IMR-90 (cell line): ENCODE data around the gene OSBPL8. TPM values are rescaled to one million over a fixed set of nuclear protein-coding genes. Genes with fewer than 3 reads are reported as not detected.
"Not testable (repeated sequence)": the region's sequence is repeated elsewhere in the genome, so short reads cannot be mapped to it uniquely, and the experiment has no call there.

Experiments
- ATAC-seq: fragments of 200-7000 bp; cut with Tn5 transposase; 2 replicates; pipeline ENCODE4 v1.9.1; 2020; ENCODE audit warnings: low read depth, mild to moderate bottlenecking, moderate library complexity
- BruUV-seq: library from RNA; stranded (reverse); fragments of 400-500 nt; replicated peaks from 2 replicates; lab custom pipeline; 2021; lab: Mats Ljungman, UMichigan
- CTCF ChIA-PET: fragments of 300-600 bp; formaldehyde crosslinking; extraction: SDS; loops from one replicate; lab custom pipeline; 2021; ENCODE audit warnings: antibody characterized with exemption; lab: Yijun Ruan, JAX
- POLR2A ChIA-PET: fragments of 300-600 bp; sonication (Branson Sonifier 250); formaldehyde crosslinking; loops from one replicate; lab custom pipeline; 2022; ENCODE audit warnings: antibody characterized with exemption; ENCODE audit not compliant: unreplicated experiment; lab: Charles Lee
- DNase-seq: peaks from one replicate; pipeline ENCODE4 v3.0.0; 2013
- H2AFZ ChIP-seq: replicated peaks from 2 replicates; pipeline ENCODE3; 2013; ENCODE audit warnings: low read length, mild to moderate bottlenecking; ENCODE audit not compliant: poor library complexity
- H2AK5ac ChIP-seq: 2 replicates; pipeline ENCODE4 v1.6.1; 2013; ENCODE audit warnings: low read depth, low read length, inconsistent platforms
- H2AK9ac ChIP-seq: replicated peaks from 2 replicates; pipeline ENCODE3; 2013; ENCODE audit warnings: mild to moderate bottlenecking, low read depth, low read length, moderate library complexity; ENCODE audit not compliant: poor library complexity
- H2BK120ac ChIP-seq: 2 replicates; pipeline ENCODE4 v1.6.1; 2013; ENCODE audit warnings: low read depth, low read length, inconsistent platforms
- H2BK15ac ChIP-seq: 3 replicates; pipeline ENCODE4 v1.6.1; 2013; ENCODE audit warnings: low read depth, low read length, inconsistent platforms
- H2BK20ac ChIP-seq: 2 replicates; pipeline ENCODE4 v1.6.1; 2013; ENCODE audit warnings: low read depth, mild to moderate bottlenecking, inconsistent platforms, low read length, moderate library complexity
- H2BK5ac ChIP-seq: 2 replicates; pipeline ENCODE4 v1.6.1; 2013; ENCODE audit warnings: mild to moderate bottlenecking, low read depth, low read length, inconsistent platforms; ENCODE audit not compliant: poor library complexity, severe bottlenecking
- H3K14ac ChIP-seq: replicated peaks from 2 replicates; pipeline ENCODE4 v1.6.1; 2013; ENCODE audit warnings: low read depth, low read length, inconsistent platforms
- H3K18ac ChIP-seq: 2 replicates; pipeline ENCODE4 v1.6.1; 2013; ENCODE audit warnings: low read depth, low read length, control low read depth
- H3K23ac ChIP-seq: 2 replicates; pipeline ENCODE4 v1.6.1; 2013; ENCODE audit warnings: low read depth, low read length, inconsistent platforms
- H3K27ac ChIP-seq: 2 replicates; pipeline ENCODE4 v1.5.1; 2013; ENCODE audit warnings: mild to moderate bottlenecking, control low read depth, low read length; ENCODE audit not compliant: insufficient read depth
- H3K27me3 ChIP-seq: 2 replicates; pipeline ENCODE4 v1.6.1; 2013; ENCODE audit warnings: low read length; ENCODE audit not compliant: control insufficient read depth, insufficient read depth
- H3K36me3 ChIP-seq: 2 replicates; pipeline ENCODE4 v1.6.1; 2013; ENCODE audit warnings: low read length, mixed read lengths; ENCODE audit not compliant: control insufficient read depth, insufficient read depth
- H3K4ac ChIP-seq: 2 replicates; pipeline ENCODE4 v1.6.1; 2013; ENCODE audit warnings: low read depth, low read length, inconsistent platforms
- H3K4me1 ChIP-seq: 2 replicates; pipeline ENCODE4 v1.6.1; 2013; ENCODE audit warnings: low read length, mixed read lengths; ENCODE audit not compliant: control insufficient read depth, insufficient read depth
- H3K4me2 ChIP-seq: 2 replicates; pipeline ENCODE4 v1.6.1; 2013; ENCODE audit warnings: low read depth, mild to moderate bottlenecking, control low read depth, low read length, moderate library complexity
- H3K4me3 ChIP-seq: 2 replicates; pipeline ENCODE4 v1.5.1; 2013; ENCODE audit warnings: low read depth, mild to moderate bottlenecking, control low read depth, low read length, moderate library complexity; ENCODE audit not compliant: insufficient read depth
- H3K56ac ChIP-seq: 2 replicates; pipeline ENCODE4 v1.6.1; 2013; ENCODE audit warnings: low read length, inconsistent platforms; ENCODE audit not compliant: insufficient read depth; ENCODE audit errors: extremely low read depth
- H3K79me1 ChIP-seq, 2 experiments: 2 replicates each; pipeline ENCODE4 v1.6.1; 2013; ENCODE audit warnings: low read length in 2 of 2, inconsistent platforms in 1 of 2, low read depth in 1 of 2
- H3K9ac ChIP-seq: 2 replicates; pipeline ENCODE4 v1.6.1; 2013; ENCODE audit warnings: low read depth, low read length, control low read depth
- H3K9me1 ChIP-seq: 2 replicates; pipeline ENCODE4 v1.6.1; 2013; ENCODE audit warnings: low read length, inconsistent platforms; ENCODE audit not compliant: insufficient read depth
- H3K9me3 ChIP-seq: 2 replicates; pipeline ENCODE4 v1.6.1; 2013; ENCODE audit warnings: low read length; ENCODE audit not compliant: control insufficient read depth, insufficient read depth
- H4K20me1 ChIP-seq: 2 replicates; pipeline ENCODE4 v1.6.1; 2013; ENCODE audit warnings: low read length, inconsistent platforms; ENCODE audit not compliant: insufficient read depth
- H4K5ac ChIP-seq: 2 replicates; pipeline ENCODE4 v1.6.1; 2013; ENCODE audit warnings: mild to moderate bottlenecking, low read depth, low read length, control low read depth
- H4K8ac ChIP-seq, 2 experiments: 2 replicates each; pipeline ENCODE4 v1.6.1; 2013; ENCODE audit warnings: low read depth in 2 of 2, low read length in 2 of 2, control low read depth in 1 of 2, inconsistent platforms in 1 of 2
- H4K91ac ChIP-seq: 2 replicates; pipeline ENCODE4 v1.6.1; 2013; ENCODE audit warnings: low read depth, low read length, inconsistent platforms; ENCODE audit not compliant: insufficient read depth
- WGBS, 2 experiments: methylation state at CpG; one replicate each; pipeline versions ENCODE4 v1.1.5 to v1.1.7; 2013; ENCODE audit warnings: missing lambda C conversion rate in 2 of 2; ENCODE audit not compliant: insufficient read length in 1 of 2; ENCODE audit errors: extremely low coverage in 2 of 2; 5-methylcytosine and 5-hydroxymethylcytosine counted together
- dilution Hi-C: fragments of 300-500 bp; cut with HindIII; formaldehyde crosslinking; loops from one replicate; pipeline ENCODE4 v1.14.3; 2018; ENCODE audit warnings: low sequenced_read_pairs; ENCODE audit not compliant: unreplicated experiment
- in situ Hi-C: fragments of 300-500 bp; cut with MboI; formaldehyde crosslinking; loops from 3 replicates; pipeline ENCODE4 v1.14.3; 2019; ENCODE audit warnings: low sequenced_read_pairs, inconsistent platforms, mixed read lengths
- intact Hi-C: fragments of 100-400 bp; cut with micrococcal nuclease; formaldehyde crosslinking; loops from 2 replicates; pipeline ENCODE4 v1.10.0; 2022
- polyA plus RNA-seq, 3 experiments: library from polyadenylated mRNA; depleted of rRNA; stranded (reverse); fragments of >200 nt; gene quantifications; 2 replicates each; pipeline ENCODE4 v1.2.3, GENCODE V29; 2012; ENCODE audit warnings: low replicate concordance in 1 of 3
- total RNA-seq: library from RNA; depleted of rRNA; stranded (reverse); fragments of >200 nt; gene quantifications from 2 replicates; pipeline ENCODE4 v1.2.3, GENCODE V29; 2012

Gene OSBPL8
- total and polyA plus RNA-seq, 2 of the 4 experiments (the other 2 are of a cell fraction) = 17.8 to 24.2 TPM

DNA sequence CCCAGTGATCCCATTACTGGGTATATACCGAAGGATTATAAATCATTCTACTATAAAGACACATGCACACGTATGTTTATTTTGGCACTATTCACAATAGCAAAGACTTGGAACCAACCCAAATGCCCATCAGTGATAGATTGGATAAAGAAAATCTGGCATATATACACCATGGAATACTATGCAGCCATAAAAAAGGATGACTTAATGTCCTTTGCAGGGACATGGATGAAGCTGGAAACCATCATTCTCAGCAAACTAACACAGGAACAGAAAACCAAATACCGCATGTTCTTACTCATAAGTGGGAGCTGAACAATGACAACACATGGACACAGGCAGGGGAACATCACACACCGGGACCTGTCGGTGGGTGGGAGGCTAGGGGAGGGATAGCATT is 195.4 kb downstream of the OSBPL8 start:
- H4K8ac ChIP-seq, POLR2A ChIA-PET, H2AK9ac ChIP-seq, H3K9ac ChIP-seq, H4K91ac ChIP-seq, BruUV-seq, H3K18ac ChIP-seq, CTCF ChIA-PET, H3K4me2 ChIP-seq, H3K27ac ChIP-seq, dilution Hi-C loops, H3K4me3 ChIP-seq, in situ Hi-C loops, intact Hi-C loops, H3K14ac ChIP-seq, H3K4ac ChIP-seq, H3K56ac ChIP-seq, H3K23ac ChIP-seq, H4K5ac ChIP-seq, H3K27me3 ChIP-seq, H2AK5ac ChIP-seq, H4K20me1 ChIP-seq, ATAC-seq, H3K4me1 ChIP-seq, H2BK120ac ChIP-seq, H2BK15ac ChIP-seq, H2BK5ac ChIP-seq, H2BK20ac ChIP-seq, H3K9me1 ChIP-seq, H2AFZ ChIP-seq, H3K9me3 ChIP-seq, H3K79me1 ChIP-seq, DNase-seq: not testable (repeated sequence)
- peaks cover 11% of the 10 kb centered on the region for H3K36me3 ChIP-seq
- WGBS, 2 experiments = no CpG with 5 or more reads among the region's 5 CpGs
